ENCODE data around the gene MATN4.

The MATN4 gene

GRCh38 chr20:45290677-45291355, 17.3 kb downstream of the MATN4 start:
- peak; percentile 75 for DNase-seq (ENCODE audit: low spot score)

GRCh38 chr20:45289942-45290676, 18.0 kb downstream of the MATN4 start:
- DNase-seq (ENCODE audit: low spot score): no peak

- no peak for DNase-seq (ENCODE audit: low spot score)
These were observed 19.2 kb downstream of the MATN4 start for GRCh38 chr20:45288860-45289259.

DNA sequence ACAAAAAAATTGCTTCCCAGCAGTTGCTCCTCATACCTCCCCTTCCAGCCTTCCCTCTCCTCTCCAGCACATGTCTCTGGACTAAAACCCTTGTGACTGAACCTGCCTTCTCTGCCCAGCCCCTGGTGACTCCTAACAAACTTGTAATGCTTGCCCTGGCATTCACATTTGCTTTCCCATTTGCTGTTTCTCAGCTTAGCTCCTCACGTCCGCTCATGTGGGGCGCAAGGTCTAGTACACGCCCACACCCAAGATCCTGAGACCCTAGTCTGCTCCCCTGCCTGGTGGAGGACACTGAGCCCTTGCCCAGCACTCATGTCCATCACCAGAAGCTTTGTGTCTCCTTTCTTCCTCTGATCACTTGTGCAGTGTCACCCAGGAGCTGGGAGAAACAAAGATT, 19.7 kb downstream of the MATN4 start:
- no peak for DNase-seq (ENCODE audit: low spot score)

- DNase-seq (ENCODE audit: low spot score): no peak
These were observed 24.5 kb downstream of the MATN4 start for GRCh38 chr20:45283551-45284057.

GRCh38 chr20:45282700-45283550, 25.2 kb downstream of the MATN4 start:
- DNase-seq (ENCODE audit: low spot score): no peak

- no peak for DNase-seq (ENCODE audit: low spot score)
These were observed 28.1 kb downstream of the MATN4 start for GRCh38 chr20:45279992-45280391.

GRCh38 chr20:45275338-45275737, 32.8 kb downstream of the MATN4 start:
- no peak for DNase-seq (ENCODE audit: low spot score)

GRCh38 chr20:45269754-45270270, 38.3 kb downstream of the MATN4 start:
- DNase-seq (ENCODE audit: low spot score): no peak

- no peak for DNase-seq (ENCODE audit: low spot score)
These were observed 39.0 kb downstream of the MATN4 start for GRCh38 chr20:45269056-45269455.

DNA sequence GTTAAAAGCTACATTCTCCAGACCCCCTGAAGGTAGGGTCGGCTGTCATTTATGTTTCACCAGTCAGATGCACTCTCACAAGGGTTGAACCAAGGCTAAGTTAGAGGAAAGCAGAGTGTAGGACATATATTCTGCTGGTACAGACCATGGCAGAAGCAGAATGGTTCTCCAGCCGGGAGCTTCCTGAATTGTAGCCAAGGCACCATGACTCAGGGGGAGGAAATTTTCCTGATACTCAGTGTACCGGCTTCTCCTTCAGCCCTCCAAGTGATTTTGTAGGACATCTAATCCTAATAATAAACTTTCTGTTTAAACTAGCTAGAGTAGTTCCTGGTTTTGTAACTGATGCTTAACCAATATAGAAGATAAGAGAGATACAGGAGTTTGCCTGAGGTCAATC, 39.6 kb downstream of the MATN4 start:
- DNase-seq (ENCODE audit: low spot score): no peak

GRCh38 chr20:45266977-45267376, 41.1 kb downstream of the MATN4 start:
- DNase-seq (ENCODE audit: low spot score): no peak

GRCh38 chr20:45263556-45264266, 44.4 kb downstream of the MATN4 start:
- DNase-seq (ENCODE audit: low spot score): no peak

GRCh38 chr20:45258664-45259063, 49.4 kb downstream of the MATN4 start:
- no peak for DNase-seq (ENCODE audit: low spot score)

DNA sequence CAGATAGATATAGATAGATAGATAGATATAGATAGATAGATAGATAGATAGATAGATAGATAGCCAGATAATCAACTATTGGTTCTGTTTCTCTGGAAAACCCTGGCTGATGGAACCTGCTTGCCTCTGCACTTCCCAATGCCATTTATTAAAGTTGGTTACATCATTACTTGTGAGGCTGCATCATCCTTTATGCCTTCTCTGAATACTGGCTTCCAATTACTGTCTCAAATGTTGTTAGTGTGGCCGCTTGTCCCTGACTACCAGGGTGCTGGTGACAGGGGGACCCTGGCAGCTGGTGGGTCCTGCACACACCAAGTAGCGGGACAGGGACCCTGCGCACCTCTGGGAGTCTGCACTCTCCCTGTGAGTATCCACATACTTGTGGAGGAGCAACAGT, 49.8 kb downstream of the MATN4 start:
- no peak for DNase-seq (ENCODE audit: low spot score)

DNA sequence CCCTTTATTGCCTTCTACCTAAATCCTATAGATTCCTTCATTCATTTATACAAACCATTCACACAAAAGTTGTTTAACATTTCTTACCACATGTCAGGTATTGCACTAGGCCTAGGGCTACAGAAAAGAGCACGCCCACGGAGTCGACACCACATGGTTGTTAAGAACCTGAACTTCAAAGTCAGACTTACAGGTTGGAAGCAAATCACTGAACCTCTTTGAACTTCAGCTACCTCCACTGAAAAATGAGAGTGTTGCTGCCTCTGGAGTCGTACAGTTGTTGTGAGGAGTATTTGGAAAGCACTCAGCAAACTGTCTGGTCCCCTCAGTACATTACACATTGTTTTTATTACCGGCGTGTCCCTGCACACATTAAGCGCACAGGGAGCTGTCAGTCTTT, 50.4 kb downstream of the MATN4 start:
- DNase-seq (ENCODE audit: low spot score): no peak

- DNase-seq (ENCODE audit: low spot score): no peak
These were observed 50.9 kb downstream of the MATN4 start for GRCh38 chr20:45257161-45257560.

GRCh38 chr20:45254383-45255262, 53.5 kb downstream of the MATN4 start, which contains the start of gene SLPI:
Gene SLPI (minus strand): TSS chr20:45254564. CDS start chr20:45254543, 21 bp downstream.
- no peak for DNase-seq (ENCODE audit: low spot score)

DNA sequence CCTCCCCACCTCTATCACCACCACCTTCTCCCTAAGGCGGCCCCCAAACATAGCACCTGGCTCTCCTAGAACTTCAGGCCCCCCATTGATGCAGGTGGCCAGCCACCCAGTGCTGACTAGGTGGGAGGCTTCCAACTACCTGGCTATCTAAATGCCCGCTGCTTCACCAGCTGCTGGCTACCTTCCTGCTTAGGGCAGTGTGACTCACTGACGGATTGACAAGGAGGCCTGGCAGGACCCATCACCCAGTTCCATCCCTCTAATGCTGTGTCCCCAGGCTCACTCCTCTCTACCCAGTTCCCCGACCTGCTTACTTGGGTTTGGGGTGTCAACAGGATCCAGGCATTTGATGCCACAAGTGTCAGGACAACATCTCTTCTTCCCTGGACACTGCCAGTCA, 54.8 kb downstream of the MATN4 start:
- no peak for DNase-seq (ENCODE audit: low spot score)

- DNase-seq (ENCODE audit: low spot score): no peak
These were observed 56.1 kb downstream of the MATN4 start for GRCh38 chr20:45251884-45252560.

All from CD4-positive, alpha-beta T cell treated with Interleukin-2 at 100 ng/mL for 4 hours (primary cell).